Activated CD8-positive, alpha-beta memory T cell treated with anti-CD3 and anti-CD28 coated beads for 1 hour (primary cell): ENCODE measurements around the gene YWHAG.

Experiments used
- DNase-seq, 2 donors: peaks; one replicate each; pipeline ENCODE4 v3.0.0-alpha.2; 2020; ENCODE audit warnings: low read depth in 1 of 2; ENCODE audit errors: extremely low read depth in 1 of 2

YWHAG gene

DNA sequence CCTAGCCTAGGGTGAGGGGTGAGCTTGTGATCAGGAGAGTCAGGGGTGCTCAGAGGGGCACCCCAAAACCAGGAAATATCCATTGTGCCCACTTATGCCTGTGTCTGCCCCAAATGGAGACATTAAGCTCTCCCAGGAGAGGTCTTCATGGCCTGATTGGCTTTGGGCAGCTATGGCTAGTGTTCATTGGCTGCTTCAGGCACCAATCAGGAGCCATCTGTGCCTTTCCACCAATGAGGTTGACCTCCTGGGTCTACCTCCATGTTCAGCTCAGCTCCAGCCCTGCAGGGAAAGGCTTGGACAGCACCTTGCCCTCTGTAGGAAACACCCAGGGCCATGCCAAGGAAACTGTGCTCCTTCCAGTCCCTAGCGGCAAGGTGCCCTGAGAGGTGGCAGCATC, 80.3 kb downstream of the YWHAG start:
- no peak for DNase-seq
